Calu3 (cell line): ENCODE measurements around the gene UBN1. TPM values are rescaled to one million over a fixed set of nuclear protein-coding genes. Genes with fewer than 3 reads are reported as not detected.

Experiments used
- BruUV-seq: library from RNA; stranded (reverse); fragments of 400-500 nt; replicated peaks from 2 replicates; lab custom pipeline; 2021; lab: Mats Ljungman, UMichigan
- CTCF ChIA-PET: fragments of 300-600 bp; sonication (Branson Sonifier 250); formaldehyde crosslinking; loops from one replicate; lab custom pipeline; 2022; ENCODE audit warnings: antibody characterized with exemption; lab: Charles Lee
- DNase-seq: peaks from one replicate; pipeline ENCODE4 v3.0.0; 2022
- H3K27ac Mint-ChIP-seq: one replicate; pipeline ENCODE4 v1.8.0; 2022; ENCODE audit warnings: mixed read lengths; ENCODE audit not compliant: unreplicated experiment
- H3K27me3 Mint-ChIP-seq: one replicate; pipeline ENCODE4 v1.8.0; 2022; ENCODE audit warnings: mixed read lengths; ENCODE audit not compliant: unreplicated experiment
- H3K36me3 Mint-ChIP-seq: one replicate; pipeline ENCODE4 v1.8.0; 2022; ENCODE audit warnings: mild to moderate bottlenecking, moderate library complexity, mixed read lengths; ENCODE audit not compliant: insufficient read depth, unreplicated experiment
- H3K4me1 Mint-ChIP-seq: one replicate; pipeline ENCODE4 v1.8.0; 2022; ENCODE audit warnings: mild to moderate bottlenecking, low read depth, mixed read lengths; ENCODE audit not compliant: unreplicated experiment
- H3K4me3 Mint-ChIP-seq: one replicate; pipeline ENCODE4 v1.8.0; 2022; ENCODE audit warnings: mild to moderate bottlenecking, low read depth, moderate library complexity, mixed read lengths; ENCODE audit not compliant: unreplicated experiment
- H3K9me3 Mint-ChIP-seq: one replicate; pipeline ENCODE4 v1.8.0; 2022; ENCODE audit warnings: low read depth, mixed read lengths; ENCODE audit not compliant: unreplicated experiment
- CTCF ChIP-seq: fragments of 200-600 bp; IDR thresholded peaks from one replicate; pipeline ENCODE4 v1.8.0; 2022; ENCODE audit warnings: antibody characterized with exemption; ENCODE audit not compliant: unreplicated experiment
- intact Hi-C: fragments of 100-400 bp; cut with micrococcal nuclease; formaldehyde crosslinking; loops from one replicate; pipeline ENCODE4 v1.10.0; 2022; ENCODE audit not compliant: unreplicated experiment
- total RNA-seq: library from RNA; stranded (reverse); gene quantifications from 2 replicates; pipeline ENCODE4 v1.2.3, GENCODE V29; 2022

The UBN1 gene
- total RNA-seq, 1 experiment from 2014 or later, result 50.5 TPM

DNA sequence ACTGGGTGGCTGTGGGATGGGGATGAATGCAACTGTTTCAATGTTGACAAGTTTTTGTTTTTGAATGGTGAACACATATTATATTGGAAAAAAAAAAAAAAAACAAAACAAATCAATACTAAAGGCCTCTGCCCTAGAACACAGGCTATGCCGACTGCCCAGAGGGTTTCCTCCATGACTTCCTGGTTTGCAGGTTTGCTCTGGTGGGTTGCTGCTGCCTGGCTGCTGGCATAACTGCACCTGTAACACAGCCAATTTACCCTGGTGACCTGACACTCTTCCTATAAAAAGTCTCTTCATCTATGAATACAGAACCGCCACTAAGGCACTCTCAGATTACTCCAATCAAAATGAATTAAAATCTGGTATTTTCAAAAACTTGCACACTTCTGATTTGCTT lies 10.6 kb upstream of the UBN1 start:
- BruUV-seq, result no TSS peak
- DNase-seq, result no peak
- no peak overlapping the region for H3K4me3 Mint-ChIP-seq
- no peak overlapping the region for H3K27ac Mint-ChIP-seq
- intact Hi-C loops, result no loop called here
- peaks cover 54% of the 10 kb centered on the region for H3K36me3 Mint-ChIP-seq
- no peaks in the 10 kb centered on the region for H3K9me3 Mint-ChIP-seq
- TF ChIP-seq CTCF, result no peak
- CTCF ChIA-PET, result no interaction called here
- H3K4me1 Mint-ChIP-seq, result no peaks in the 10 kb centered on the region
- H3K27me3 Mint-ChIP-seq, result no peaks in the 10 kb centered on the region

DNA sequence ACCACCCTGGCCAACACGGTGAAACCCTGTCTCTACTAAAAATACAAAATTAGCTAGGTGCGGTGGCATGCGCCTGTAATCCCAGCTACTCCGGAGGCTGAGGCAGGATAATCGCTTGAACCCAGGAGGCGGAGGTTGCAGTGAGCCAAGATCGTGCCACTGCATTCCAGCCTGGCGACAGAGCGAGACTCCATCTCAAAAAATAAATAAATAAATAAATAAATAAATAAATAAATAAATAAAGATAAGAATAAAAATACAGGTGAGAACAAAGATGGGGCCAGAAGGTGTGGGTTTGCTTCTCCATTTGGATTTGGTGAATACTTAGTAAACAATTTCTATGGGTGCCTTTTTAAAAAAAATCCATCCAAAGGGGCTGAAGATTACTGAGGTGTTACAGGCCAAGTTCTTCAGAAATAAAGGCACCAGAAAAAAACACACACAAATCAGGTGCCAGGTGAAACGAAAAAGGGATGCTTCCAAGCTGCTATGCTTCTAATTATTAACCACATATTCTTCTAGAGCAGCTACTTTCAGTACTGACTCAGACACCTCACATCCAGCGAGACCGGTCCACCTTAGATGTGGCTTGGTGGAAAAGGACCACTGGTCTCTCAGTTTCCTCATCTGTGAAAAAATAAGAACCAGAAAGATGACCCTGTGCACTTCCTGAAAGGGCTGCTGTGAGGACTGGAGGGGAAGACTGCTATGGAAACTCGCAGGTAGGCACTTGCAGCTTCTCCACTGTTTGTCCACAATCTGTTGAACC lies 9.4 kb upstream of the UBN1 start:
- Mint-ChIP-seq H3K4me3 (no peak overlapping the region), H3K27me3 (no peaks in the 10 kb centered on the region), H3K9me3 (no peaks in the 10 kb centered on the region), H3K36me3 (peaks cover 60% of the 10 kb centered on the region), H3K4me1 (no peaks in the 10 kb centered on the region), H3K27ac (no peak overlapping the region)
- intact Hi-C loops, result no loop called here
- BruUV-seq, result no TSS peak
- CTCF ChIA-PET, result no interaction called here
- no peak for DNase-seq
- TF ChIP-seq CTCF, result no peak

- Mint-ChIP-seq H3K27me3 (no peaks in the 10 kb centered on the region), H3K4me1 (no peaks in the 10 kb centered on the region), H3K36me3 (peaks cover 76% of the 10 kb centered on the region), H3K27ac (no peak overlapping the region), H3K4me3 (no peak overlapping the region), H3K9me3 (no peaks in the 10 kb centered on the region)
- CTCF ChIA-PET, result no interaction called here
- TF ChIP-seq CTCF, result no peak
- no peak for DNase-seq
- BruUV-seq, result no TSS peak
- intact Hi-C loops, result no loop called here
Observed at GRCh38 chr16:4839942-4840341, 7.3 kb upstream of the UBN1 start.

DNA sequence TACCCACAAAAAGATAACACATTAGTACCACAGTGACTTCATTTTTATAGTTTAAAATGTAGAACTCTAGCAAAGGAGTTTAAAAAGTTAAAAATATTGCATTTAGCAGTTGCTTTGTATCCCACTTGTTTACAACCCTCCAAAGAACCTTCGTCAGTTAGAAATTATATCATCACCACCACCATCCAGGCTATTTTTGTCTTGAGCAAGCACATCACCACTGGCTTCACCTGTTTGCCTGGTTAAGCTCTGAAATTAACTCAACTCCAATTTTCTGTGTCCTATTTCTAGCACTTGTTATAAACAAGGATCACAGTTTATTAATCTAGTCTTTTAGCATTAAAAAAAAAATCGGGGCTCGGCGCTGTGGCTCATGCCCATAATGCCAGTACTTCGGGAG lies 6.3 kb upstream of the UBN1 start:
- DNase-seq, result no peak
- Mint-ChIP-seq H3K36me3 (peaks cover 83% of the 10 kb centered on the region), H3K27me3 (no peaks in the 10 kb centered on the region), H3K4me1 (peaks cover 10% of the 10 kb centered on the region), H3K4me3 (no peak overlapping the region), H3K9me3 (no peaks in the 10 kb centered on the region), H3K27ac (no peak overlapping the region)
- BruUV-seq, result no TSS peak
- no peak for TF ChIP-seq CTCF
- CTCF ChIA-PET, result no interaction called here
- intact Hi-C loops, result no loop called here
